ENCODE data around the gene SYNCRIP.
"Not testable (repeated sequence)": the region's sequence is repeated elsewhere in the genome, so short reads cannot be mapped to it uniquely, and the experiment has no call there.

SYNCRIP gene

DNA sequence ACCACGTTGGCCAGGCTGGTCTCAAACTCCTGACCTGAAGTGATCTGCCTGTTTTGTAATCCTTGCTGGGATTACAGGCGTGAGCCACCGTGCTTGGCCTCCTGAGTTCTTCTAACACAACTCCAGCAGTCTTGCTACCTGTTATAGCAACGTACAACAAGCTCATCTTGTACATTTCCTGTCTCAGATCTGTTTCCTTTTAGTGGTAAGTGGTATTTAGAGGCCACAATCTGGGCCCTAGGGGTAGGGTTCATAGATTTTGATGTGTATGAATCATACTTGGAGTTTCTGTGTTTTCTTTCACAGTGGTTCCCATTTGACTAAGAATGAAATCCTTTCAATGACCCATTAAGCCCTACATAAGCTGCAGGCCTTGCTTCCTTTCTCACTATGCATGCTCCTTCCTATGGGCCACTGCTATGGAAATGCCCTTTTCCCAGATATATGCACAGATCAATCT is 27.1 kb upstream of the SYNCRIP start:
- DNase-seq = no peak

DNA sequence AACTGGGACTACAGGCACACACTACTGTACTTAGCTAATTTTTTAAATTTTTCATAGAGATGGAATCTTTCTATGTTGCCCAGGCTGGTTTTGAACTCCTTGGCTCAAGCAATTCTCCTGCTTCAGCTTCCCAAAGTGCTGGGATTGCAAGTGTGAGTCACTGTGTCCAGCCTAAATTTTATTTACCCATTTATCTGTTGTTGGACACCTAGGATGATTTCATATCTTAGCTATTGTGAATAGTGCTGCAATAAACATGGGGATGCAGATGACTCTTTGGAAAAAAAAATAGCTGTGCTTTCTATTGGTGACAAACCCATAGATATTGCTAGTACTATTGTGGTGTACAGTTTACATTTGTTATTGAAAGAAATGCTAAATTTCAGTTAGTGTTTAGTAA is 19.6 kb upstream of the SYNCRIP start:
- DNase-seq = no peak

DNA sequence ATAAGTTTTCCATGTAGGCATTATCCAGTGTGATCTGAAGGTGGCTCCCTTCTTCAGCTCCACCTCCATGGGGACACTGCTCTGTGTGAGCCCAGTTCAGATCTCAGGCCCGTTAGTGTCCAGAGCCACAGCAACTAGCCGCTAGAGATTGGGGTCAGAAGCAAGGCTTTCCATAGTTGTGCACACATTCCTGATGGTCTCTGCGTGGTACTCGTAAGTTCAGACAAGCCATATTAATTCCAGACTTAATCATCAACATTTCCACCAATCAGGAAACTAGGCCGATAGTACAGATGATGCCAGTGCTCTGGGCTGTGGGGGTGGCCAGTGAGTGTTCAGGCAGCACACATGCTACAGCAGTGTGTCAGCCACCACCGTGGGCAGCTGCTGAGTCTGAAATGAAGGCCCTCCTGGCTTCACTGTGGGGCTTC is 17.5 kb upstream of the SYNCRIP start:
- no peak for DNase-seq

DNA sequence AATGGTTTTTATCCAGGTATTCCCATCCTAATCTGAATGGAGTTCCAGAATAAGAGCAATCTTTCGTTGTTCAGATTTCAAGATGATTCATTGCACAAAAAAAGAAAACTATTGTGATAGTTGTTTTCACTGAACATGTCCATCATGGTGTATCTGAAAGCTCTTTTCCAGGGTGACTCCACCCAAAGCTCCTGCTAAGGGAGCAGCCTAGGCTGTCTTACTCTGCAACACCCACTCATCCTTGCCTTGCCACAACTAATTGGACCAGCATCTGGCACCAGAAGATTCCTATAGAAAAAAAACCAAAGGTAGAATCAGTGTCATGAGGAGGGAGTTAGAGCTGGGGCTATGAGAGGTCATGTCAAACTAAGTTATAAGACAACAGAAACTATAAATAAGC is 7.9 kb upstream of the SYNCRIP start:
- no peak for DNase-seq

DNA sequence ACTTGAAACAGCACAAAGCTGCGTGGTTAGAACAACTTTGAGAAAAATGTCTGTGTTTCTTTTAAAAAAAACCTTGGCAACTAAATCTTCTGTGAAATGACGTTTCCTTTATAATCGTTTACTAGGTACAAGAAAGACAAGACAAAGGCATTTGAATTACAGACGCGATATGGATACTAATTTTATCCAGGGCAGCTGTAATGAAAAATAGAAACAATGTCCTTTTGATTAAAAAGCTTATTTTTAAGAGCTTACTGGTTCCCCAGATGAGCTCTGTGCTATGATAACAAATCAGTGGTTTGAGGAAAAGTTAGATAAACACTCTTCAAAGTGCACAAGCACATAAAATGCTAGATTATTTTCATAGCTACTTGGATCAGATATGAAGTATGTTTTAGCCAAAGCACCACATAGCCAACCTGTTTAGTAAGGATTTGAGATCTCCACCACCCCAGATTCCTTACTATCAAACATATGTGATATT is 1.6 kb upstream of the SYNCRIP start:
- no peak for DNase-seq

DNA sequence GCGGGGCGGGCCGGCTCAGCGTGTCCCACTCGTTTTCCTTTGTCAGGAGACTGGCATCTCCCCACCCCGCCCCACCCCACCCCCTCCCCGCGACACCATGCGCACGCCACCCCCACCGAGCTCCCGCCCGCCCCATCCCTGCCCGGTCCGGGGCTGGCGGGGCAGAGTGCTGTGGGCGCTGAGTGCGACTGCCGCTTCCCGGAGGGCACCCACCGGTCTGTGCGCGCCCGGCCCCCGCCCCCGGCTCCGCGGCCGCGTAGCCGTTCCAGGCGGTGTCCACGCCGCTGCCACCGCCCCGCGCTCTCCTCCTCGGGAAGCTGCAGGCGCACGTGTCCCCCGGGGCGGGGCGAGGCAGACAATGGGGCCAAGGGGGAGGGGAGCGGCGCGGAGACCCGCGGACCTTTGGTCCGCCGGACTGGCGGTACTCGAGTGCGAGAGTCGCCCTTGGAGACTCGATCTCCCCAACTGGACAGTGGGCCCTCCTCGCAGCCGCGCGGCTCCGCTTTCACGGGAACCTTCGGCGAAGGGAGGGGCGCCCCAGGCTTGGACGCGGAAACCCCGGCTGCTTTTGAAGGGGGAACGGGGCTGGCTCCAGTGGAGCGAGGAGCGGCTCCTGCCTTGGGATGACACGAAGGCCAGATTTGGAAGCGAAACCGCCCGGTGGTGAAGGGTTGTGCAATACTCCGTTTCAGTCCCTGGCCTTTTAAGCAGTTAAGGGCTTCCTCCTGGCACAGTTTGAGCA is 1.0 kb upstream of the SYNCRIP start:
- peak; percentile 93 for DNase-seq

DNA sequence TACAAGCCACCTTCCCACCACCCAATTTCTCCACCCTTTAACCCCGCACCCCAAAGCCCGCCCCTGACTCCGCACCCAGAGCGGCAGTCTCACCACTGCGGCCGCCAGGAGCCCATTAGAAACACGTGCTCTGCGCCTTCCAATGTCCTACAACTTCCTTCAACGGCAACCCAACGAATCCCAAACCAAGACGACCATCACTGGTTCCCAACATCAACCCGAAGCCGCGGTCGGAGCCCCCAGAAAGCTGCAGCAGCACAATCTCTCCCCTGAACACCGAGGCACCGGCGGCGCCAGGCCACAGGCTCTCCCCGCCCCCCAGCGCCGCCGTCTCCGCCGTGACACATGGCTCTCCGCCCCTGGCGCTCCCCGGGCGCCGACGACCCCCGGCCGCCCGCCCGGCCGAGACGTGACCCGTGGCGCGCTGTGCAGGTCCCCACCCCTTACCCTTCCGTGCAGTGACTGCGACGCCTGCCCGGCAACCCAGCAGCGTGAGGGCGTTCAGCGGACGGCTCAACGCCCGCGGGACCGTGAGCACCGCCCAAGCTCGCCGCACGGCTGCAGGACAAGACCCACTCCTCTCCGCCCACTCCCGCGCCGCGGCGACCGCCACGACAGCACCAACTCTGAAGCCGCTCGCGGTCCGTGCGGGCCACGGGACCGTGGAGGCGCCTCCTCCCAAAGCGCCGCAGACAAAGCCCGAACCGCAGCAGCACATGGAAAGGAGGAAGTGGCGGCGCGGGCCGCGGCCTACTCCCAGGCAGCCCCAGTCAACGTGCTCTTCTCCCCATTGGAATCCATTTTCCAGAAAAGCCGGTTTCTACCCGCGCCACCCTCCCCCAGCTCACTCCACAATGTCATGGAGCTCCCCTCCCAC is 551 bp downstream of the SYNCRIP start:
- DNase-seq = peak; percentile 67

DNA sequence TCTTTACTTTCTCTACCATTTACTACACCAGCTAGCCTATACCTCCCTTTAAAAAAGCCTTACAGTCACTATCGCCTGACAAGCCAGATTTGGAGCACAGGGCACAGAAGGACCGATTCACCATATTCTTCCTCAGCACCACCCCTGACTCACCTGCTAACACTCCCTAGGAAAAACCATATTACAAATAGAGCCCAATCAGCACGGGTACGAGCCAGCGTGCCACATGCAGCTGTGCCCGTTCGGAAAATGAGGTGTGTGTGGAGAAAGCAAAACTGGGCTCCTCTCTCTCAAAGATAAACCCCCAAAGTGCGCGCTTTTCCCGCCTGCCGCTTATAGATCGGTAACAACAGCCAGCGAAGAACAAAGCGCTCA is 1.2 kb downstream of the SYNCRIP start:
- DNase-seq = no peak

DNA sequence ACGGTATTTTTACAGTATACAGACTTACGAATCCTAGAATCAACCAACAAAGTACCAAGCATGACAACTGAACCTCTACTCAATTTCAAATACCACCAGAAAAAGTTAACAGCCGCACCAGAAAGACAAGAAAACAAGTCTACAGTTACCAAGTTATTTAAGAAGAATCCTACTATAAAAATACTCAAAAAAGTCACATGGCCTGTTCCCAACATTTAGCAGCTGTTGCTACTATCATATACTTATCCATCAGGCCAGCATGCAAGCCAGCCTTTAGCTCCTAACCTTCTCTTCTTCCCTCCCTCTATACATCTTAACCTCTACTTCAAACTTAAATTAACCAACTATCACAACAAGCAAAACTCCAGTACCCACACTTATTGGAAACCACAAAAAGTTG is 1.9 kb downstream of the SYNCRIP start:
- DNase-seq = no peak

DNA sequence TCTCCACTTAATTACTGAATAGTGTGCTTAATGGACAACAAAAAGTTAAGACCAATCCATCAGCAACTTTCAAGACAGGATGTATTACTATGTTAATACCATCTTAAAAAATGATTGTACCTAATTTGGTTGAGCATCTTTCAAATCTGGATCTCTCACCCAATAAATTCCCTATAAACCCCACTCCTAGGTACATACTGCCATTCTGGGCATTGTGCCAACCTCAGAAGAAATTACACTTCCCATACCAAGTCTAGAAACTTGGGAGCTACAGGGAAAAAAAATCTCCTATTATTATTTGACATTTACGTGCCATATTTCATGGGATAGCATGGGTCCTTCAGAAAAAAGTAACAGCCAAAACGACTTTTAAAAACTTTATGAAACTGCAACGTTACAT is 5.1 kb downstream of the SYNCRIP start:
- no peak for DNase-seq

DNA sequence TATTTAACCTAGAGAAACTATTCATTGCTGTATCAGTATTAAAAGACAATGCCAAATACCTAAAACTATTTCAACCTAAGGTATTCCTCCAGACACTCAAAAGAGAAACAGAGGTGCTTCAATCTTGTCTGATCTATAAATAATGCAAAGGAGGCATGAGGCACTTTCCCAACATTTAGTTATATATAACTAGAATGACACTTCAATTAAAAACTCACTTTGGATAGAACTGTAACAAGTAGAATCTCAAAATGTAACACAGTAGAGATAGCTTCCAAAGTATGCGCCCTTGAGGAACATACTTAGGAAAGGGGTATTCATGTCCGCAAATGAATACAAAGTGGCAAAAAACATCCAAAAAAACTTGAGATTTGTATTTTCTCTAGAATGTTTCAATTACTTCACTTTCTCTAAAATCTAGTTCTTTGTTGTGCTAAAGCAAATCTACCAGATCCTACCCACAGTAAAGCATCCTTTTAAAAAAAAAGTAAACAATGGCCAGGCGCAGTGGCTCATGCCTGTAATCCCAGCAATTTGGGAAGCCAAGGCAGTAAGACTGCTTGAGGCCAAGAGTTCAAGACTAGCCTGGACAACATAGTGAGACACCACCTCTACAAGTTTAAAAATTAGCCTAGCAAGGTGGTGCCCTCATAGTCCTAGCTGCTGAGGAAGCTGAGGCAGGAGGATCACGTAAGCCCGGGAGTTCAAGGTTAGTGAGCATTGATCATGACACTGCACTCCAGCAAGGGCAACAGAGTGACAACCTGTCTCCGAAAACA is 10.3 kb downstream of the SYNCRIP start:
- no peak for DNase-seq

DNA sequence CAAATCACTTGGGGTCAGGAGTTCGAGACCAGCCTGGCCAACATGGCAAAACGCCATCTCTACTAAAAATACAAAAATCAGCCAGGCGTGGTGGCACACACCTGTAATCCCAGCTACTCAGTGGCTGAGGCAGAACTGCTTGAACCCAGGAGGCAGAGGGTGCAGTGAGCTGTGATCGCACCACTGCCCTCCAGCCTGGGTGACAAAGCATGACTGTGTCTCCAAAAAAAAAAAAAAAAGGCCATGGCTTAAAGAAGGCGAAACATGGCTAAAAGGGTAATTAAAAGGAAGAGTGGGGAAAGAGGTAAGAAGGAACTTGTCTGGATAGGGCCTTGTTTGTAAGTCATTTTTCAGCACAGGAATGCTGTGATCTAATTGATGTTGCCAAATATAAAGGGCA is 11.6 kb downstream of the SYNCRIP start:
- DNase-seq = not testable (repeated sequence)

DNA sequence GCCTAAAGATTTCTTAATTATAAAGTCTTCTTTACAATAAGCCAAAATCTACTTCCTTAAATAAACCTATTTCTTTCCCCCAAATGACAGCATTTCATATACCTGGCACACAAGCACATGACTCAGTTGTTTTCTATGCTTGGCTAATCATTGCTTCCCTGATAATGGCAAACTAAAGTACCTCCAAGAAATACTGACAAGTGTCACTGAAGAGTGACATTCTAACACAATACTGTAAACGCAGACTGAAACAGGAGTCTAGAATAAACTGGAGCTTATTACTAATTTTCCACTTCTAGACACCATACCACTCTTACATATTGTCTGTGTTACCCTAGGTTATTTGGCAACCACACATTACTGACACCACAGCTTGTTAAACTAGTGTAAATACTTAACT is 14.3 kb downstream of the SYNCRIP start:
- DNase-seq = no peak

DNA sequence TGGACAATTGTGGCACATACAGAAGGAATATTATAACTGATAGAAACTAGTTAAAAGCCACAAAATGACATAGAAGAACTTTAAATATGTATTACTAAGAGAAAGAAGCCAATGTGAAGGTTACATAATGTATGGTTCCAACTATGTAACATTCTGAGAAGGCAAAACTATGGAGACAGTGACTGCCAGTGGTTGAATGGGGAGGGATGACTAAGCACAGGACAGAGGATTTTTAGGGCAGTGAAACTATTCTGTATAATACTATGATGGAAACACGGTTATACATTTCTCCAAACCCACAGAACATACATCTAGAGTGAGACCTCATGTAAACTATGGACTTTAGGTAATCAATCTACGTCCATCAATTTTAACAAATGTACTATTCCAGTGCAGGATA is 22.4 kb downstream of the SYNCRIP start:
- DNase-seq = no peak

DNA sequence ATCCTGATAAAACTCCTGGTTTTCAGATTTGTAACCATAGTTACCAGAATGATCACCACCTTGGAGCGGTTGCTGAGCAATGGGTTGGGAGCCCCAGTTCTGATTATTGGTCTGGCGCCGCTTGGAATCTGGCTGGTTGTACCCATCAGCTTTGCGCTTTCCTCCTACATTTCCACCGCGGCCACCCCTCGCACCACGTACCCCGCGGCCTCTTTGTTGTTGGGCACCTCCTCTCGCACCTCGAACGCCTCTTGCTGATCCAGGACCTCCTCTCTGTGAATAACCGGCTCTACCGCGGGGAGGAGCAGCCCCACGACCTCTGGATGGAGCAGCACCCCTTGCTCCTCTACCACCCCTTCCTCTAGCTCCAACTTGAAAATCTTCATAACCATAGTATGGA is 27.9 kb downstream of the SYNCRIP start:
- DNase-seq = no peak

DNA sequence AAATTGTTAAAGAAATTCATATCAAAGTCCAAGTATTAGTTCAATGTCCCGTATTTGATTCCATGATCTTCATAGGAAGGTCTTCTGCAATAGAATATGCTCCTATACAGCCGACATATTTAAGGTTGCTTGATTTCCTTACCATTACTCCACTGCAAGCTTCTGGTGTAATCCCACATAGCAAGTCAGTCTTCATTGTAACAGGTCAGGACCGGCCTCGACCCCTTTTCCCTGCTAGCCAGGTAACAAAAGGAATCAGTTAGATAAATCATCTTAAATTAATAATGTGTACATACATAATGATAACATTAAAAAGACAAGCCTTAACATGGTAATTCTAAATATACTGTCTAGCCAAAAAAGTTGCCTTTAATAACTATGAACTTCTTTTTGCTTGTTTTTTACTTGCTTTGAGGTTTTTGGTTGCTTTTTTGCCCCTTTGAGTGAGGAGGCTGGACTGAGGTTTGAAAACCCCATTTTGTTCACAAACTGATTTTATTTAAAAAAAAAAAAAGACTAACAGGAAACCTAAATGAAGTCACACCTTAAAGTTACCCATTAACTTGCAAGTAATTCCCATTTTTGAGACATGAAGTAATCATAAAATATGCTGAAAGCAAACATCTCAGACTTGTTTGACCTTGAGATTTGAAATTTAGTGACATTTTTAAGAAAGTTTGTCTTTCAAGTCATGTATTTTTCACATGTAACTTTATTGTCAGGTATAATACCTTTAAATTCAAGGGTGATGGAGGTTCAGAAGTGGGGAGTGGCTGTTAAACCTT is 29.8 kb downstream of the SYNCRIP start:
- no peak for DNase-seq

DNA sequence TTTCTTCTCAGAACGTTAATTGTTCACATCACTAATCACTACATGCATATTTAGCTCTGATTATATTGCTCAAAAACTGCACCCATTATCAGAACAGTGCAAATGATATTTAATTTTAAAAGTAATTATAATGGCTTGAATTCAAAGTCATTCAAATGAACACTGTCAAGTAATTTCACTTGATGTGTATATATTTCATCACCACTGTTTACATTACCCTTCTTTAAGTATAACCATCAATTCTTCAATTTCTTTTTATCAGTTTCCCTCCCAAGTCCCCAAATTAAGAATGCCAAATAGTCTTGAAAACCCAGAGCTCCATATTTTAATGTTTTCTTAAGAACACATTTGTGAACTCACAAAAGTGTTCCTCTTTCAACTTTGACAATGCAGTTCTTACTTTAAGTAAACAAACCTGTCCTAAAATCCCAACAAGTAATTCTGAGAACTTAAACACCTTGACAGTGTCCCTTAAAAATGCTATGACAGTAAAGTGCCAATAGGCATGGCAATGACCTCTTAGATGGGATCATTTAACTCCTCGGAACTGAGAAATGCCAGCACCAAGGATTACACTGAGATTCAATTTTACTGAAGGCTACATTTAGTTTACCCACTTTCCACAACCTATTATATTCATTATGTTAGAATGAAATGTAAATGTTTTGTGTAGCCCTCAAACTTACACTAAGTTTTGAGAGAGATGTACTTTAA is 32.3 kb downstream of the SYNCRIP start:
- no peak for DNase-seq

DNA sequence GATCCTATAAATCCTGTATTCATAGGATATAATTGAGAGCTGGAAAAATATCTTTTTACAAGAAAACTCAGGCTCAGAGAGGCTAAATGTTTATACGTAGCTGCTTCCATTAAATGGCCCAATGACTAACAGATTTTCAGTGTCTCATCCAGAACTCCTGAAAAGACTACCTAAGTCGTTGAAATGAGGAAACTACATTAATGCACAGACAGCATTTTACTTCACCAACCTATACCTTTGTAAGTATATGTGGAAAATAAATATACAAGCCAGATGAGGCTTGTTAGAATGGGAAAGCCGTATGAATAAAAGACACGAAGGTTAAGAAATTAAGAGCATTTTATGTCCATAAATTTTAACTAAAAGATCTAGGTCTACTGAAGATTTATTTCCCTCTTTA is 40.6 kb downstream of the SYNCRIP start:
- no peak for DNase-seq

DNA sequence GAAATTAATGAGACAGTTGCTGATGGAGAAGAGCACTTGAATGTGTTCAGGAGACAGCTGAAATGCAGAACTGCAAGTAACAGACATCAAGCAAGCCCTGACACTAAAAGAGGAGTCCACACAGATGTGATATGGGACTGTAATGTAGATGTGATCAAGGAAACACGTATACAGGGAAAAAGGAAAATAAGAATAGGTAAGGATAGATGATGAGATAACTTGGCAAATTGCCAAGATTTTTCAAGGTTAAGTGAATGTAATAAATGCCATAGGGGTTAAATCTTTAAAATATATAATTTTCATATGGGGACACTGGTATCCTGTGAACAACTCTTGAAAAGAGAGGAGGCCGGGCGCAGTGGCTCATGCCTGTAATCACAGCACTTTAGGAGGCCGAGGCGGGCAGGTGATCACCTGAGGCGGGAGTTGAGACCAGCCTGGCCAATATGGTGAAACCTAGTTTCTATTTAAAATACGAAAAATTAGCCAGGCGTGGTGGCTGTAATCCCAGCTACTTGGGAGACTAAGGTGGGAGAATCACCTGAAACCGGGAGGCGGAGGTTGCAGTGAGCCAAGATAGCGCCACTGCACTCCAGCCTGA is 41.9 kb downstream of the SYNCRIP start:
- DNase-seq = no peak

DNA sequence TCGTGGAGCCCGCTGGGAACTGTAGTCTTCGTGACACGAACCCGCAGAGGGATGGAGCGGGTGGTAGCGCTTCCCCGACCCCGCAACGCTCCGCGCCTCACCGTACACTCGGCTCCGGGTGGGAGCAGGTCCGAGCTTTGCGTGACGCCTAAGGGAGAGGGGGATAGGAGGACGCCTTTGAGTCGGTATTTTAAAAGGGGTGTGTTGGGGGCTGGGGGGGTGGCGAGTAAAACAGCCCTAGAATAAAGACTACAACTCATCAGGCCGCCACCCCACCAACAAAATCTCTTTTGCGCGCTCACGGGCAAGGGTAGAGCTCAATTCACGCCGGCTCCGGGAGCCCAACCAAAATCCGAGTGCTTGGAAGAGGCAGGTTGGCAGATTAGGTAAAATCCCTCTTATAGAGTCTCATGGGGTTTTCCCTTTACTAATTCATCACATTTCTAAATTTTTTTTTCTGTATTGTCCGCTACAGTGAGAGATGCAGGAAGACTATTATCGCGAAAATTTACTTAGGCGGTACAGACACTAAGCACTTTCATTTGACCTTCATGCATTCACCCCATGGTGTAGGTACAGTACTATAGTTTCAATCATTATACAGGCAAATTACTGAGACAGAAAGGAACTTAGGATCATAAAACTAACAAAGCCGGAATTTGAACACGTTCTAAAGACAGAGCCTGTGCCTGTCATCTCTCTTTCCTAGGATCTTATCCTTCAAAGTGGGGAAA is 48.3 kb downstream of the SYNCRIP start:
- DNase-seq = no peak

Data from left hindlimb (tissue), 1 donor.